Kidney glomerular epithelial cell (primary cell): ENCODE measurements around the gene GIMAP6.
"Not testable (repeated sequence)": the region's sequence is repeated elsewhere in the genome, so short reads cannot be mapped to it uniquely, and the experiment has no call there.

Experiments used
- DNase-seq: peaks from one replicate; lab custom pipeline; 2025; lab: John Stamatoyannopoulos, UW

Gene GIMAP6

DNA sequence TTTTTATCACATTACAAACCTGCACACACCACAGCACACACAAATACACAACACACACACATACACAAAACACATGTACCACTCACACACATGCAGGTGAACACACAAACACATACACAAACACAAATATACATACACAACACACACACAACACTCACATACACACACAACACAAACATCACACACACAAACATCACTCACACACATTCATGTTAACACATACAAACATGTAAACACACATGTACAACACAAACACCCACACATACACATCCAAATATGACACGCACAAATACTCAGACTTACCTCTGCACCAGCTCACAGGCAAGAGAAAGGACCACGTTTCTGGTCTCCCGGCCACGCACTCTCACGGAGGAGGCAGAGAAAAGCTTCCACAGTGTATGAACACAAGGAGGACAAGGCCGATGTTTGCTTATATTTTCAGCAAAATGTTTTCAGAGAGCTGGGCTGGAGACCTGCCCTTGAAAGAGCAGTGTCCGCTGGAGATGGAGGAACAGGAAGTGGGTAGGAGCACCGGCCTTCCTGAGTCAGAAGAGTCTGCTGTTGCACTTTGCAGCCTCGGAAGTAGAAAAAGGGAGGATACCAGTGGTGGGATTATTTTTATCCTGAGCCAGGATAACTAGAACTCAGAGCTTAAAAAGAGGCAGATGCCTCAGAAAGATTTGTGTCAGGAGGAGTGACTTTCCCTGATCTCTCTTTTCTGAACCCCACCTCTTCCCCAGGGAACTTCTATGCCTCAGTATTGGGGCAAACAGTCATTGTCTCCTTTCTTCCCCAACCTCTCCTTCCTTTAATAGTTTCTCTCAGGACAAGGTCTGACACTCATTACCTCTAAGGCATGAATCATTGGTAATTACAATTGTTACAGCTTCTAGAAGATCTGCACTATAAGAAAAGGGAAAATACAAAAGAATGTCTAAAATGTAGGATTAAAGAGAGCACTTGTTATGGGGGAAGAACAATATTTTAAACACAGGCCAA lies at the start of gene GIMAP6:
GIMAP6 (minus strand) TSS at position 520 of the 999 bp plus-strand sequence. CDS start 2,243 bp downstream, outside the sequence.
- DNase-seq = no peak

- DNase-seq = not testable (repeated sequence)
These were observed 48.2 kb upstream of the GIMAP6 start for GRCh38 chr7:150680364-150680763.

- not testable (repeated sequence) for DNase-seq
These were observed 46.4 kb upstream of the GIMAP6 start for GRCh38 chr7:150678601-150679000.

DNA sequence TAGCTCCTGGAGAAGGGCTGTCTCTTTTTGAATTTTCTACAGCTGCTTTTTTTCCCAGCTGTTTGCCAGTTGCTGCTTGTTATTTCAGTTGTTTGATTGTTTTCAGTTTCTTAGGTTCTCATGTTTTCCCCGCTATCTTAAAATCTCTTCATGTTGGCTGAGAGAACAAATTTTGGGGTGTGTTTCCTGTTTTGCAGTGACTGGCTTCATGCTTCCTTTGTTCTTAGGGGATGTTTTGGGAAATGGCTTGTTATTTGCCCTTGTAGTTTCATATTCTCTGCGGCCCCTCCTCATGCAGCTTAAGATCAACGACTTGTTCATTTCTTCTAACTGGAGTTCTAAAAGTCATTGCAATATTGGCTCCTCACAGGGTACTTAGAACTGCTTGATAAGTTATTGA lies 44.7 kb upstream of the GIMAP6 start:
- DNase-seq = not testable (repeated sequence)

GRCh38 chr7:150676276-150676675 lies 44.1 kb upstream of the GIMAP6 start:
- DNase-seq = not testable (repeated sequence)

DNA sequence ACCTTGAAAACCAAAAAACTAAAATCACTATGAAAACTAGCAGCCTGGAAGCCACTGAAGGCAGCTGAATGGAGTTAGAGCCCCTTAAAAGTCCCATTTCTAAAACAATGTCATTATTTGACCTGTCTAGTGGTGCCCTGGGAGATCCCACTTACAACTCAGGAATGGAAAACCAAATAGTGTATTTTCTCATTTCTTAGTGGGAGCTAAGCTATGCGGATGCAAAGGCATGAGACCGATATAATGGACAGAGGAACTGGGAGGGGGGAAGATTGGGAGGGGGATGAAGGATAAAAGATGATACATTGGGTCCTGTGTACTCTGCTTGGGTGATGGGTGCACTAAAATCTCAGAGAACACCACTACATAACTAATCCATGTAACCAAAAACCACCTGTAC lies 43.5 kb upstream of the GIMAP6 start:
- no peak for DNase-seq

- DNase-seq = not testable (repeated sequence)
These were observed 39.8 kb upstream of the GIMAP6 start for GRCh38 chr7:150671798-150672585.

GRCh38 chr7:150668977-150669376 lies 36.8 kb upstream of the GIMAP6 start:
- no peak for DNase-seq

GRCh38 chr7:150668472-150668911 lies 36.3 kb upstream of the GIMAP6 start:
- DNase-seq = no peak

DNA sequence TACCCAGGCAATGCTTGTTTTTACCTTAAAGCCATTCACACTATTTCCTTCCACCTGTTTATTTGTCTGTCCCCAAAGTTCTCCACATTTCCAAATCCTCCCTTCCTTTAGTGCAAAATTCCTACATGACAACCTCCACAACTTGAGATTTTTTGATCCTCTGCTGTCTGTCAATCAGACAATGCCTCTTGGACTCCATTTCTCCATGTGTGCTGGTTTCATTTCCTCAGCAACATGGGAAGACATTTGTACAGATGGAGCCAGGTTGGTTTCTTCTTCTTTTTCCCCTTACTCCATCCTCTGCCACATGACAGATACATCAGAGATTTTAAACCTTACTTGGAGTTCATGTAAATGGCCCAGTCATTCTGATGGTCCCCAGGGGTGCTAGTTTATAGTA lies 34.2 kb upstream of the GIMAP6 start:
- DNase-seq = no peak

- DNase-seq = no peak
These were observed 33.7 kb upstream of the GIMAP6 start for GRCh38 chr7:150665896-150666295.

DNA sequence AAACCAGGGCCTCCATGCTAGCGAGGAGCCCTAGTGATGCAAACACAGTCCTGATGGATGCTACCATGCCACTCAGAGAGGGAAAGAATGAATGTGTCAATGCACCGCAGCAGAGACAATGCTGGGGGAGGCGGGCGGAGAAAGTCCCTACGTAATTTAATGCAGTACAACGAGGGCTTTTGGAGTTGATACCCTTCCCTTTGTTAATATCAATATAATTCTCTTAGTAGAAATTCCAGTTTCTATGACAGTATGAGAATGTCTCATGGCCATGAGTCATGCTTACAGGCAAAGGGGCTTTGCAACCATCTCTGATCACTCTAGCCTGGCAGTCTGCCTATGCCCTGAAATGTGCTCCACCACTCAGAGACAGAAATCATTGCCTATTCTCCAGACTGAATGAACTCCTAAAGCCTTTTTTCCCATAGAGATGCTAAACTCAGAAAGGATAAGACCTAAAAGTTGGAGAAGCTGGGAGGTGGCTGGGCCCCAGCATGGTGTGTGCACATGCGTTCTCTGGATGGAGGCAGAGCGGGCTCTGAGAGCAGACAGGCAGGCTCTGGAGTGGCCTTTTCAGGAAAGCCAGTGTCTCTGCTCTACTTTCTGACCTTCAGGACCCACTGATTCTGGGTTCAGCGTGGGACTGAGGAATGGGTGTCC lies 33.0 kb upstream of the GIMAP6 start:
- DNase-seq = no peak

DNA sequence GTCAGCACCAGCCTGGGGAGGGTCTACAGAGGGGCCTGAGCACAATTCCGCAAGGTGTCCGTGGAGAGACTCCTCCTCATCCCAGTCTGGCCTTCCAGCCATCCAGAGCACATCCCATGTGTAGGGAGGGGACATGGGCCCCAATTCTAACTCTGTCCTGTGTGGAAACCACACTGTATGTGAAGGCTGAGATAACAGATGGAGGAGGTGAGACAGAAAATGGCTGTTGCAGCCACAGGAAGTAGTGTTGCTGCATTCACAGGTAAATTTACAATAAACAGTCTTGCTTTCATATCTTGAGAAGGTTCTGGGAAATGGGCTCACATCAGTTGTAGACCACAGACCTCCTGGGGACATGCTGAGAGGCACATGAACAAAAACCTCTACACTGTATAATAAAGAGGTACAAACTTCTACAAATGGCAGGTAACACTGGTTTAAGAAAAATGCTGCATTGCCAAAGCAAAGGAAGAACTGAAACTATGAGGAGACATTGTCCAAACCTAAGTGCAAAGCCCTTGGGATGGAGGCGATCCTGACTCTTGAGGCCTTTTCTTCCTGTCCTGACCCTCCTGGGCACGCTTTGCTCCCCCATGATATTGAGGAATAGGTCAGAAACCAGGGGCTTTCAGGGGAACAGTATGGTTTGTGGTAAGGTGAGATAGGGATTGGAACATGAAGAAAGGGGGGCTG lies 31.8 kb upstream of the GIMAP6 start:
- DNase-seq = no peak

- DNase-seq = not testable (repeated sequence)
These were observed 30.6 kb upstream of the GIMAP6 start for GRCh38 chr7:150662821-150663220.

DNA sequence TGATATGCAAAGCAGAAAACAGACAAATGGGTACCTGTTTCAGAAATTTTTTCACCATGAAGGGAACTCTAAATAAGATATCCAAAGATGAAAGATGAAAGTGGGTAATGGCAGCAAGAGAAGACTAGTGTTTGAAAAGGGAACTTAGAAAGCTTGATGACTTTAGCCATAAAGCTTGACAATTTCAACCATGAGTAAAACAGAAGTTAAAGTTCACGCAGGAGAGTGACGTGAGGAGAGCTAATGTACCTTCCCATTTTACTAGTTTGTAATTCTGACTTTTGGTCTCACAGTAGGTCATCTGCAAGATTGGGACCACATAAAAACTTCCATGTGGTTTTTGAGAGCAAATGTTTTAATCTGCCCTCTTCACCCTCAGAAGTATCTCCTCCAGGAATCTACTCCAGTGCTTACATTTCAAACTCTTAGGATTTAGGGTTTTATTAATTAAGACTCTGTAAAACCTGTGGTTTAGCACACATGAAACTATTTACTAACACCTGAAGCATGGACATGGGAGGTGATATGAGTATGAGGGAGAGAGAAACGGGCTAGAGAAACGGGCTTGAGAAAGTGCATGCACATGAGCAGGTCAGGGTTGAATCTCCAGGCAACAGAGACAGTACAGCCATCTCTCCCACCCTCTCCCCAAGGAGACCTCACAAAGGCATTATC lies 28.9 kb upstream of the GIMAP6 start:
- DNase-seq = no peak

DNA sequence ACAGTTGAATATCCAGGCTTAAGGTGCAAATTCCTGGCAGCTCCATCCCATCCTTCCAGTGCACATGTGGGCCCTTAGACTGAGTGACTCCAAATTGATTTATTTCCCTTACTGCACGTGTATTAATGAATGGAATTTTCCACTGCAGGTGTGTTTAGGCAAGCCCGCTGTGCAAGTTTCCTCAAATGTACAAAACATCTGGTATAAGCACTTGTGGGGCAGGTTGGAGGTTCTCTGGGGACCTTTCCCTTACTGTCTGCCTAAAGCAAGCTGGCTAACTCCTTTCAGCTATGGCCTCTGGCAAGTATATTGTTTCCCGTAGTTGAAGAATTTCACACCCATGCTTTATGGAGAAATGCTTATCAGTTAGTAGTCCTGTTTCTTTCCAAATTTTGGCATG lies 25.3 kb upstream of the GIMAP6 start:
- DNase-seq = no peak

- no peak for DNase-seq
These were observed 23.9 kb upstream of the GIMAP6 start for GRCh38 chr7:150656047-150656446.

- DNase-seq = no peak
These were observed 22.5 kb upstream of the GIMAP6 start for GRCh38 chr7:150654692-150655091.

- DNase-seq = no peak
These were observed 16.8 kb upstream of the GIMAP6 start for GRCh38 chr7:150649080-150649385.

GRCh38 chr7:150648353-150649079 lies 16.3 kb upstream of the GIMAP6 start:
- no peak for DNase-seq
